Mucosa of descending colon (tissue), 3 donors: ENCODE data around the gene PWWP2B. TPM values are rescaled to one million over a fixed set of nuclear protein-coding genes. Genes with fewer than 3 reads are reported as not detected.
A peak's percentile ranks its signal among the peaks of the same experiment; 100 is the strongest.
"Not testable (repeated sequence)": the region's sequence is repeated elsewhere in the genome, so short reads cannot be mapped to it uniquely, and the experiment has no call there.

ENCODE experiments used
- ATAC-seq: fragments of 200-7000 bp; cut with Tn5 transposase; one replicate; pipeline ENCODE4 v1.9.1; 2020; ENCODE audit warnings: mild to moderate bottlenecking, moderate library complexity
- DNase-seq, 3 donors: peaks; one replicate each; pipeline ENCODE4 v3.0.0-alpha.2; 2020
- H3K36me3 ChIP-seq: fragments of 200-600 bp; one replicate; pipeline ENCODE4 v1.8.0; 2021; ENCODE audit warnings: low read depth, mild to moderate bottlenecking
- H3K4me1 ChIP-seq: fragments of 200-600 bp; one replicate; pipeline ENCODE4 v1.8.0; 2021; ENCODE audit warnings: low read depth, mild to moderate bottlenecking
- H3K4me3 ChIP-seq: fragments of 200-600 bp; one replicate; pipeline ENCODE4 v1.8.0; 2021; ENCODE audit warnings: mild to moderate bottlenecking
- H3K9me3 ChIP-seq: fragments of 200-600 bp; one replicate; pipeline ENCODE4 v1.8.0; 2021; ENCODE audit warnings: mild to moderate bottlenecking
- intact Hi-C, 2 donors: fragments of 100-400 bp; cut with DNase I in 1 of 2; cut with micrococcal nuclease in 1 of 2; formaldehyde crosslinking; loops; one replicate each; pipeline versions ENCODE4 v1.11.0 to v1.11.1; 2022; cut with DNase I, micrococcal nuclease
- total RNA-seq, 3 donors: library from RNA; stranded (reverse); fragmentation: NEBNext Ultra II Directional in 2 of 3; extraction: Animal tissue kit (Norgen Biotek cat#: 25700) in 2 of 3; gene quantifications; one replicate each; pipeline versions ENCODE4 v1.2.1 to v1.2.4, GENCODE V29; 2021 to 2023
- TF ChIP-seq, protein P1 (sequence below): fragments of 200-600 bp; IDR thresholded peaks from one replicate; pipeline ENCODE4 v1.8.0; 2022; ENCODE audit warnings: antibody characterized with exemption, mild to moderate bottlenecking
- donor health status: DM: no; HTN: no; CAD: no; lungs with moderate emphysema.
- donor health status: DM: no; HTN: no; CAD: no.
- donor health status: DM: no; HTN: yes; CAD: no.

The PWWP2B gene
- total RNA-seq, 3 donors from 2014 or later, result 37.7 to 55.6 (median 41.7) TPM

DNA sequence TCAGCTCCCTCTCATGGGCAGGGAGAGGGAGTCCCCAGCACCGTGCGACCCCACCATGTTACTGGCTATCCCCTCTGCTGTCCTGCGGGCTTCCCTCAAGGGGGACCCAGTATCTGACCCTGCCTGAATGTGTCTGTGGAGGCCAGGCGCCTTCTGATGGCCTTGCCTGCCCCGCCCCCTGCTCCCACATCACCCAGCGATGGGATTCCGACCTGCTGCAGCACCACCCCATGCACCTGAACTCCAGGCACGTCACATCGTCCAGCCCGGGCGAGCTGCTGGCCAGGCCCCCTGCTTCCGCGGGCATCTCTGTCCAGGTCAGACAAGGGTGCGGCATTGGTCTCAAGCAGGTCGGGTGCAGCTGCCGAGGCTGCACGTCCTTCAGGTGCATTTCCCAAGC, 46.1 kb upstream of the PWWP2B start:
- DNase-seq, result peak in 1 of 3 donors; percentile 37
- H3K9me3 ChIP-seq, result no peaks in the 10 kb centered on the region
- TF ChIP-seq, protein P1, sequence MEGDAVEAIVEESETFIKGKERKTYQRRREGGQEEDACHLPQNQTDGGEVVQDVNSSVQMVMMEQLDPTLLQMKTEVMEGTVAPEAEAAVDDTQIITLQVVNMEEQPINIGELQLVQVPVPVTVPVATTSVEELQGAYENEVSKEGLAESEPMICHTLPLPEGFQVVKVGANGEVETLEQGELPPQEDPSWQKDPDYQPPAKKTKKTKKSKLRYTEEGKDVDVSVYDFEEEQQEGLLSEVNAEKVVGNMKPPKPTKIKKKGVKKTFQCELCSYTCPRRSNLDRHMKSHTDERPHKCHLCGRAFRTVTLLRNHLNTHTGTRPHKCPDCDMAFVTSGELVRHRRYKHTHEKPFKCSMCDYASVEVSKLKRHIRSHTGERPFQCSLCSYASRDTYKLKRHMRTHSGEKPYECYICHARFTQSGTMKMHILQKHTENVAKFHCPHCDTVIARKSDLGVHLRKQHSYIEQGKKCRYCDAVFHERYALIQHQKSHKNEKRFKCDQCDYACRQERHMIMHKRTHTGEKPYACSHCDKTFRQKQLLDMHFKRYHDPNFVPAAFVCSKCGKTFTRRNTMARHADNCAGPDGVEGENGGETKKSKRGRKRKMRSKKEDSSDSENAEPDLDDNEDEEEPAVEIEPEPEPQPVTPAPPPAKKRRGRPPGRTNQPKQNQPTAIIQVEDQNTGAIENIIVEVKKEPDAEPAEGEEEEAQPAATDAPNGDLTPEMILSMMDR, result no peak
- no peaks in the 10 kb centered on the region for H3K4me1 ChIP-seq
- H3K4me3 ChIP-seq, result no peak overlapping the region
- no peak for ATAC-seq
- intact Hi-C loops, result loop anchor here (5.0 to 10.0 kb wide), 2 partner anchors 126 to 129 kb away; no protein-coding TSS in a partner anchor
- no peaks in the 10 kb centered on the region for H3K36me3 ChIP-seq

DNA sequence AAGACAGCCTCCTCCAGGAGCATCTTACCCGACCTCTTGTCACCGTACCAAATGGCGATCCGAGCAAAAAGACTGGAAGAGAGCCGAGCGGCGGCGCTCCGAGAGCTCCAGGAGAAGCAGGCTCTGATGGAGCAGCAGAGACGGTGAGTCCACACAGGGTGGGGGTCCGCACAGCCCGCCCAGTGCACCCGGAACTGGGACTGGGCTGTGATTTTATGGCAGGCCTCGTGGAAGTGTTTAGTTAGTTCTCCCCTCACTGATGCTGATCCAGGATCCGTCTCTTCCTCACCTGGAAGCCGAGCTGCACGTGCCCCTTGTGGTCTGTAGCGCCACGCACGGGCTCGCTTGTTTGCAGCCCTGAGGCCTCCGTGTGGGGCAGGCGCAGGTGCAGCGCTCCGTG, 45.4 kb upstream of the PWWP2B start:
- Histone ChIP-seq H3K4me3 (no peak overlapping the region), H3K36me3 (no peaks in the 10 kb centered on the region), H3K4me1 (no peaks in the 10 kb centered on the region), H3K9me3 (no peaks in the 10 kb centered on the region)
- peak in 1 of 3 donors; percentile 30 for DNase-seq
- intact Hi-C loops, result loop anchor here (5.0 to 10.0 kb wide), 2 partner anchors 127 to 129 kb away; no protein-coding TSS in a partner anchor
- ATAC-seq, result no peak
- TF ChIP-seq, protein P1, result no peak

DNA sequence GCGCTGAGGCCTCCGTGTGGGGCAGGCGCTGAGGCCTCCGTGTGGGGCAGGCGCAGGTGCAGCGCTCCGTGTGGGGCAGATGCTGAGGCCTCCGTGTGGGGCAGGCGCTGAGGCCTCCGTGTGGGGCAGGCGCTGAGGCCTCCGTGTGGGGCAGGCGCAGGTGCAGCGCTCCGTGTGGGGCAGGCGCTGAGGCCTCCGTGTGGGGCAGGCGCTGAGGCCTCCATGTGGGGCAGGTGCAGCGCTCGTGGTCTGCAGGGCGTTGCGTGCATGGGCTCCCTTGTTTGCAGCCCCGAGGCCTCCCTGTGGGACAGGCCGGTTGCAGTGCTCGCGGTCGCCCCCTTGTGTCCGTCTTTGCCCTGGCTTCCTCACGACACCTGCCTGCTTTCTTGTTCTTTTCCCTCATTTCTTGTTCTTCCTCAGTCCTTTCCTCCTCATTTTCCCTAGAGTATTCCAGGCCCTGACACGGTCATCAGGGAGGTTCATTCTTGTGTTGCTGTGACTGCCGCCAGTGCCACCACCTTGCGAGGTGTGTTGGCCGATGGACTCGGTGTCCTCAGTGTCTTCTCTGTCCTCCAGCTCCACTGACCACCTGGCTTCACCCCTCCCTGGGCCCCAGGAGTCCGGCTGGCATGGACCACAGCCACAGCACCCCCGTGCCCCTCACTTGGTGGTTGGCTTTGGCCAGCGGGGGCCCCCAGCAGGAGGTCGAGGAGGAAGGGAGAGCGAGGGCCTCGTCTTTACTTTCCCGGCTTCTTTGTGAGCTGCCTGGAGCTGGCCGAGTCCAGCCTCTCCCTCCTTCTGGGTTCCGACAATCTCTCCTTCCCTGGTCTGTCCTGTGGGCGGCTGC, 44.3 kb upstream of the PWWP2B start:
- DNase-seq (peak; percentile 70 to 92 (median 86)), ATAC-seq (peak; percentile 83)
- TF ChIP-seq, protein P1, result peak; percentile 90
- not testable (repeated sequence) for H3K36me3 ChIP-seq, H3K4me3 ChIP-seq, H3K4me1 ChIP-seq, H3K9me3 ChIP-seq
- intact Hi-C loops, result loop anchor here (5.0 to 10.0 kb wide), 2 partner anchors 128 to 130 kb away; no protein-coding TSS in a partner anchor

DNA sequence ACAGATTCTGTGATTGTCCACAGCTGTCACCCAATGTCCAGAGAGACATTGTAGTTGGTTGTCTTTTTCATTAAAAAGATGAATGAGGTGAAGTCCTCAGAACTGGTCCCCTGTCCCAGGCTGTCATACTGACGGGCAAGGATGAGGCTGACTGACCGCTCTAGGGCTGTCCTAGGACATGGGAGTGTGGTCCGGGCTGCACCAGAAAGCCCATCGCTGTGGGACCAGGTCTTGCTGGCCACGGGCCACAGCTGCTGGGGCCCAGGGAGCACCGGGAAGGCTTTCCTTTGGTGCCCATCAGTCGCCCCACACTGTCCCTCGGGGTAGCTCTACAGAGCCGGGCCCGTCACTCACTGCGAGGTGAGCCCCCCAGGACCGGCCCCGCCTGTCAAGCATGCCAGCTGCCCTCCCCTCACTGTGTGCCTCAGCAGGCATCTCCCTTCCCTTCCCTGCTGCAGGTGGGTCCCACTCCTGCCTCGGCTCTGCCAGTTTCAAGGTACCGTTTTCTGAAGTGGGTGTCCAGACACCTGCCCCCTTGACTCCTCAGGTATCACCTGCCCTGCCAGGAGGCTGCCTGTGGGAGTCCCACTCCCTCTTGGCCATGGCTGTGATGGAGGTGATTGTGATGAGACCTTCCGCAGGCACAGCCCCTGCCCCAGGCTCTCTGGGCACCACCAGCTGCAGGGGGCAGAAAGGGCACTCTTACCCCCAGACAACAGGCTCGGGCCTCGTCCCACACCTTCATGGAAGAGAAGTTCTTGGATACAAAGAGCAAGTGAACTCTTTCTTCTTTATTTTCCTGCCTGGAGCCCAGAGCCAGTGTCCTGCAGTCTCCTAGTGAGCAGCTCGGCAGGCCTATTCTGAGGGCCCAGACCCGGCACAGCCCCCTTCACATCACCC, 43.3 kb upstream of the PWWP2B start:
- intact Hi-C loops, result loop anchor here (5.0 to 10.0 kb wide), 2 partner anchors 129 to 131 kb away; no protein-coding TSS in a partner anchor

More for the DNA sequence above, 43.3 kb upstream of the PWWP2B start:
- ATAC-seq (no peak), DNase-seq (peak in 1 of 3 donors; percentile 33)
- Histone ChIP-seq H3K4me3 (no peak overlapping the region), H3K36me3 (no peaks in the 10 kb centered on the region), H3K4me1 (no peaks in the 10 kb centered on the region), H3K9me3 (no peaks in the 10 kb centered on the region)
- TF ChIP-seq, protein P1, result no peak
